IPS-11a (cell line): ENCODE data around the gene GPC6.

Experiments
- H3K4me3 ChIP-seq: one replicate; pipeline ENCODE4 v1.5.1; 2013; ENCODE audit warnings: low read depth, low read length, control low read depth

The GPC6 gene

DNA sequence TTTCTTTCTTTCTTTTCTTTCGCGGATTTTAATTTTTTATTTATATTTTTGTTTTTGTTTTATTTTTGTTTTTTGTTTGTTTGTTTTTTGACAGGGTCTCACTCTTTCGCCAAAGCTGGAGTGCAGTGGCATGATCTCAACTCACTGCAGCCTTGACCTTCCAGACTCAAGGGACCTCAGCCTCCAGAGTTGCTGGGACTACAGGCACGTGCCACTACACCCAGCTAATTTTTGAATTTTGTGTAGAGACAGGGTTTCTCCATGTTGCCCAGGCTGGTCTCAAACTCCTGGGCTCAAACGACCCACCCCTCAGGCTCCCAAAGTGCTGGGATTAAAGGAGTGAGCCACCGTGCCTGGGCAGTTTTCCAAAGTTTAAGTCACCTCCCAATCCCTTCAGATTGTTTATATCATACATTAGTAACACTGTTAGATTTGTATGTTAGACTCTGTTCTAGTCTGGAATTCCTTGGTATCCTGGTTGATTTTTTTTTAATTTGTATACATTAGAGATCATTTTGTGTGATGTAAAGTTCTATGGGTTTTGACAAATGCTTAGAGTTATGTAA is 655.6 kb downstream of the GPC6 start:
- H3K4me3 ChIP-seq = no peak overlapping the region

GRCh38 chr13:93889430-93889951 is 662.9 kb downstream of the GPC6 start:
- no peak overlapping the region for H3K4me3 ChIP-seq

DNA sequence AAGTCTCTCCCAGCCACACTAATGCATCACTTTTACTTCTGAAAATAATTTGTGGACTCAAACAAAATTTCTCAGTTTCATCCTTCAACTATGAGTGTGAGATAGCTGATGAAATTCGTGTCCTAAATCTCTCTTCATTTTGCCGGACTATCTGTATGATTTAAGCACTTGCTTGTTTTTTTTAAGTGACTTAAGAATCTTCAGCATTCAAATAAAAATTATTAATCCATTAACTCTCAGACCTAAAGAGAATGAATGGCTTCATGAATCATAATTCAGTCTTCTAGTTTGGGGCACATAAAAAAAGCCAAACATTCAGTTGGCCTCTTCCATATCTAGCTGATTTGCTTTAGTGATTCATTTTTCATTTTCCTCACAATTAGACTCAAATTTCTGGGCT is 673.4 kb downstream of the GPC6 start:
- H3K4me3 ChIP-seq = no peak overlapping the region

- H3K4me3 ChIP-seq = no peak overlapping the region
Observed at GRCh38 chr13:93900731-93901130, 674.1 kb downstream of the GPC6 start.

DNA sequence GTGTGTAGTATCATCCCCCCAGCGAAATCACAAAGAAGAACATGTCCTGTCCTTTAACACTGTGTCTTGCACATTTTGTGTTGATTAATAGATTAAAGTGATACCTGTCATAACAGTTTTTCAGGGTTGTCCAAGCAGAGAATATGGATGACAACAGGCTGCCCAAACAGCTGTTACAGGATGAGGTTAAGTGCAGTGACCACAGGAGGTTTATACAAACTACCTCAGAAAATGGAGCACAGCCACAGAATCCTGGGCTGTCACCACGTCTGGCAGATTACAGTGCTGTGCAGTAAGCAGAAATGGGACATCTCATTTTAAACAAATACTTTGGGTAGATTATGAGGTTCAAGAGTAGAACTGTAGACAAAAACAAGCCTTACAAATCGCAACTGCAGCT is 677.3 kb downstream of the GPC6 start:
- H3K4me3 ChIP-seq = no peak overlapping the region

GRCh38 chr13:93915269-93915809 is 688.7 kb downstream of the GPC6 start:
- H3K4me3 ChIP-seq = no peak overlapping the region

DNA sequence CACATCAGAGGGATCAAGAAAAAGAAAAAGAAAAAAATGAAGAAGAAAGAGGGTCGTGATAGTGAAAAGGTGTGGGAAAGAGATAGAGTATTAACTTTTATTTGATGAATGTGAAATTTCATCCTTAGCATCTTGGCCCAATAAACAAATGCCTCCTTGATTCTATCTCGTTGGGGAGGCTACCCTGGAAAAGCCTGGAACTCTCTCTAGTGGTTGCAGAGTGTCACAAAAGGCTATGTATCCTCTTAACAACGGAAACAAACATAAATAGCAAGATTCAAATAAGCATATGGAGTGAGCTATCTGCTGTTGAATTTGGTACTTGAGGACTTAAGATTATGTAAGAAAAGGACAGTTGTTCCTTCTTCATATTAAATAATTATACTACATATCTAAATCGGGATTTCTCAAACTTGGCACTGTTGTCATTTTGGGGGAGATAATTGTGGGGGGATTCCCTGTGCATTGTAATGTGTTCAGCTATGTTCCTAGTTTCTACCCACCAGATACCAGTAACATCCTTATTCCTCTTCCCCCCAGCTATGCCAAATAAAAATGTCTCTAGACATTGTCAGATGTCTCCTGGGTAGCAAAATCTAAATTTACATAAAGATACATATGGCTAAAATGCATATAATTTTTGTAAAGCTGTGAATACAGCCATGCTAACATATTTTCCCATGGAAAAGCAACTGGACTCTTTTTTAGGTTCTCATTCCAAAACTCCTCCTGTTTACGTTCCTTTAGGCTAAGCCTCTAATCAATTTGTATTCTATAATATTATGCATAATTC is 695.7 kb downstream of the GPC6 start:
- H3K4me3 ChIP-seq = no peak overlapping the region

GRCh38 chr13:93925990-93926389 is 699.4 kb downstream of the GPC6 start:
- no peak overlapping the region for H3K4me3 ChIP-seq

GRCh38 chr13:93926425-93926824 is 699.8 kb downstream of the GPC6 start:
- H3K4me3 ChIP-seq = no peak overlapping the region

DNA sequence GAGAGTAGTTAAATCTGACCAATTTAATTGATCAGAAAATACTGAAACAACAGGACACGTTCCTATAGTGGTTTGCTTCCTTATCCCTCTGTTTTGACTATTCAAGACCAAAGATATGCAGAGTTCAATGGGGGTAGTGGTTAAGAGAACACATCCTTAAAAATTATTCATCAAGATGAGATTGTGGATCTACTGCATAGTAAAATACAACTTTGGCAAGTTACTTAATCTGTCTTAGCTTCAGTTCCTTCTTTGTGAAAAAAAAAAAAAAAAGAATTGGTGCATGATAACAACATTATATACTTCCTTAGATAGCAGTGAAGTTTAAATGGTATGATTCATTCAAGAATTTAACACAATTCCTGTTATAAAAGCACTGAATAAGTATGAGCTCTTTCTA is 700.8 kb downstream of the GPC6 start:
- no peak overlapping the region for H3K4me3 ChIP-seq

DNA sequence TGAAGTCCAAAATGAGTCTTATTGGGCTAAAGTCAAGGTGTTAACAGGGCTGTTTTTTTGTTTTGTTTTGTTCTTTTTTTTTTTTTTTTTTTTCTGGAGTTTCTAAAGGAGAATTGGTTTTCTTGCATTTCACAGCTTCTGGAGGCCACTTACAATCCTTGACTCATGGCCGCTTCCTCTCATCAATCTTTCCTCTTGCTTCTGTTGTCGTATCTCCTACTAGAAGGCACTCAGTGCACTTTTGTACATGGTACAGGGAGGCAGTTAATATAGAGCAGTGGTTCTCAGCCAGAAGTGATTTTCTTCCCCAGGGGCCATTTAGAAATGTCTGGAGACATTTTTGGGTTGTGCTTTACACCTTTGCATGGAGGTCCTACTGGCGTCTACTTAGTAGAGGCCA is 706.3 kb downstream of the GPC6 start:
- H3K4me3 ChIP-seq = no peak overlapping the region

DNA sequence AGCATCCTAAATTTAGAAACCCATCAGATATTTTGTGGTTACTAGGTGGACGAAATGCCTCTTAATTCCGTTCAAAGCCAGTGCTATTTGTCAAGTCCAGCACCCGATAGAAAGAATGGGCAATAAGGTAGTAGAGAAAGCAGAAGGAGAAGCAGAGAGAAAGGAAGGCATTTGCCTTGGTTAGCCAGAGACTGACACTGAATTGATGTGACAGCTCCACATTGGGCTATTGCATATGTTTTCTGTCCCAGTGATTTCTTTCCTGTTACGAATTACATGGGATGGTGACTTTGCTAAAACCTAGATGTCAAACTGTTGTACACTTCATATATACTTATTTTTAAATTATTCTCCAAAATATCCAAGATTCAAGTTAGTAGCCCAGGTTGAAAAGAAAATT is 710.3 kb downstream of the GPC6 start:
- H3K4me3 ChIP-seq = no peak overlapping the region

- H3K4me3 ChIP-seq = no peak overlapping the region
Observed at GRCh38 chr13:93941444-93941843, 714.8 kb downstream of the GPC6 start.

GRCh38 chr13:93942016-93942415 is 715.4 kb downstream of the GPC6 start:
- no peak overlapping the region for H3K4me3 ChIP-seq

DNA sequence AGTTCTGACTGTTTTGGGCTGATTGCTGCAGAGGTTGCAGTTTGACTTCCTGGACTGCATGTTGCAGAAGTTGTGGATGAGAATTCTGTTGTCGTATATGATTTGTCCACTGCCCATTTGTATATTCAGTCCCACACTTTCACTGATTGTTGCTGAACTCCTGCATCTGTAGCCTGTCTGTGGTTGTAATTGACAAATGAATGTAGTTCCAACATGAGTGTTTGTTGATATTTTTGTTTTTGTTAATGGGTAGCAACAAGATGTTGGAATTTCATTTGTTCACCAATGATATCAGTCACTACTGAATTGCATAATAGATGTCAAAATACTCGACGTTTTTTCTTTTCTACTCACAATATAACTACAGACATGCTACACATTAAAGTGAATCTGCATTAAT is 719.0 kb downstream of the GPC6 start:
- no peak overlapping the region for H3K4me3 ChIP-seq

DNA sequence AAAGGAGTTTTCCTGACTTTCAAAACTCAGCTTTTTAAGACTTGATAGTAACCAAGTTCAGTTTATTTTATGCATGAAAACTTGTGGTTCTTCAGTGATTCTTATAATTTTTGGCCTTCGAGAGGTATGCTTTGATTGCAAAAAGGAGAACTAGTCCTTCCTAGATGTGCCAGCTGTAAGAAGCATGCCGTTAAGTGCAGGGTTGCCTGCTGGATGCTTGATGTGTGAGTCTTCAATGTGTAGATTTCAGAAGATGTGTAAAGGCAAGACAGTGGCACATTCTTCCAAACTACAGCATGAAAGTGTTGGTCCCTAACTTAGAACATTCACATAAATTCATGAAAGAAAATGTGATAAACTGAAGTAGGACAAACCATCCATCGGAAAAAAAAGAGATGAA is 720.4 kb downstream of the GPC6 start:
- no peak overlapping the region for H3K4me3 ChIP-seq

DNA sequence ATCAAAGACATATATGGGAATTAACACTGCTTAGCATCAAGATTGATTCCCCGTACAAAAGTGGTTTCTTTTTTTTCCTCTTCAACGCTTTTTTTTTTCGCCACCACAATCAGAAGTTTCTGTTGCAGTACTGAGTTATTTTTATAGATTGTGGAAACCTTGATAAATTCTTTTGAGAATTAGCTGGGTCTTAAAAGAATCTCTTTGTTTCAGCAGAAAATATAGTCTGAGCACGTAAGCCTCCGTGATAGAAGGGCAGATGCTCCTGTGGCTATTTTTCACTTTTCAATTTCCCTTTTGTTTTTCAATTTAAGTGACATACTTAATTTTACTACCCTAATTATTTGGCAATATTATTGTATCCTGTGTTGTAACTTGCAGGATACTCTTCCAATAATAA is 721.0 kb downstream of the GPC6 start:
- H3K4me3 ChIP-seq = no peak overlapping the region

GRCh38 chr13:93948162-93948922 is 721.7 kb downstream of the GPC6 start:
- H3K4me3 ChIP-seq = no peak overlapping the region

- no peak overlapping the region for H3K4me3 ChIP-seq
Observed at GRCh38 chr13:93951108-93951507, 724.5 kb downstream of the GPC6 start.

DNA sequence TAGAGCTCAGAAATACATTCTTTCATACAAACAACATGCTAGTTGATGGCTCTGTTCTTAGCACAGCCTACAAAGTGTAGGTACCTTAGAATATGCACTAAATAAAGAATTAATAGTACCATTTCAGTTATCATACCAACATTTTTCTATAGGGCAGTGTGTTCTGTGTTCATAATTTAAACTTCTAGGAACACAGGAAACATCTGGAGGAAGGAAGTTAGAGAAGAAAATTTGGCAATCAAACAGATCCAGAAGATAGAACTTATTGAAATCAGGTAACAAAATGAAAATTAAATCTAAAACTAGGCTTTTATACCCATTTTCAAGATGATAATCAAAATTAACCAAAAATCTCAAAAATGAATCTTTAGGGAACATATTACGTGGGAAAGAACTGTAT is 725.3 kb downstream of the GPC6 start:
- no peak overlapping the region for H3K4me3 ChIP-seq

GRCh38 chr13:93953841-93954240 is 727.2 kb downstream of the GPC6 start:
- H3K4me3 ChIP-seq = no peak overlapping the region

- H3K4me3 ChIP-seq = no peak overlapping the region
Observed at GRCh38 chr13:93955904-93956303, 729.3 kb downstream of the GPC6 start.
